ENCODE measurements around the gene PGRMC2.

GRCh38 chr4:128292349-128292748, 4.7 kb upstream of the PGRMC2 start:
- TF ChIP-seq, protein P1, sequence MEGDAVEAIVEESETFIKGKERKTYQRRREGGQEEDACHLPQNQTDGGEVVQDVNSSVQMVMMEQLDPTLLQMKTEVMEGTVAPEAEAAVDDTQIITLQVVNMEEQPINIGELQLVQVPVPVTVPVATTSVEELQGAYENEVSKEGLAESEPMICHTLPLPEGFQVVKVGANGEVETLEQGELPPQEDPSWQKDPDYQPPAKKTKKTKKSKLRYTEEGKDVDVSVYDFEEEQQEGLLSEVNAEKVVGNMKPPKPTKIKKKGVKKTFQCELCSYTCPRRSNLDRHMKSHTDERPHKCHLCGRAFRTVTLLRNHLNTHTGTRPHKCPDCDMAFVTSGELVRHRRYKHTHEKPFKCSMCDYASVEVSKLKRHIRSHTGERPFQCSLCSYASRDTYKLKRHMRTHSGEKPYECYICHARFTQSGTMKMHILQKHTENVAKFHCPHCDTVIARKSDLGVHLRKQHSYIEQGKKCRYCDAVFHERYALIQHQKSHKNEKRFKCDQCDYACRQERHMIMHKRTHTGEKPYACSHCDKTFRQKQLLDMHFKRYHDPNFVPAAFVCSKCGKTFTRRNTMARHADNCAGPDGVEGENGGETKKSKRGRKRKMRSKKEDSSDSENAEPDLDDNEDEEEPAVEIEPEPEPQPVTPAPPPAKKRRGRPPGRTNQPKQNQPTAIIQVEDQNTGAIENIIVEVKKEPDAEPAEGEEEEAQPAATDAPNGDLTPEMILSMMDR (IDR thresholded peaks at IDR 0.05): no peak
- no peak for TF ChIP-seq POLR2A (IDR thresholded peaks at IDR 0.05)
